Hematopoietic multipotent progenitor cell treated with erythropoietin and hydrocortisone succinate and interleukin-3 and kit ligand, for 15 days (in vitro differentiated cells): ENCODE data around the gene MAOB.
"Not testable (repeated sequence)": the region's sequence is repeated elsewhere in the genome, so short reads cannot be mapped to it uniquely, and the experiment has no call there.

ENCODE experiments used
- DNase-seq: peaks from one replicate; pipeline ENCODE4 v3.0.0-alpha.2; 2015; ENCODE audit warnings: low spot score

Gene MAOB

GRCh38 chrX:43882294-43882681 lies at the start of gene MAOB:
MAOB (minus strand) TSS chrX:43882450; CDS start chrX:43882299, 151 bp downstream.
- DNase-seq: no peak

GRCh38 chrX:43922032-43922431 lies 39.8 kb upstream of the MAOB start:
- DNase-seq: not testable (repeated sequence)

- DNase-seq: not testable (repeated sequence)
Observed at GRCh38 chrX:43910772-43911171, 28.5 kb upstream of the MAOB start.

GRCh38 chrX:43910012-43910411 lies 27.8 kb upstream of the MAOB start:
- no peak for DNase-seq

- DNase-seq: no peak
Observed at GRCh38 chrX:43909141-43909540, 26.9 kb upstream of the MAOB start.

- no peak for DNase-seq
Observed at GRCh38 chrX:43899878-43900815, 17.9 kb upstream of the MAOB start.

- DNase-seq: no peak
Observed at GRCh38 chrX:43898406-43899035, 16.3 kb upstream of the MAOB start.

- no peak for DNase-seq
Observed at GRCh38 chrX:43897290-43897689, 15.0 kb upstream of the MAOB start.

GRCh38 chrX:43892336-43892870 lies 10.2 kb upstream of the MAOB start:
- DNase-seq: no peak

GRCh38 chrX:43885617-43886016 lies 3.4 kb upstream of the MAOB start:
- no peak for DNase-seq

- DNase-seq: no peak
Observed at GRCh38 chrX:43881410-43882293, 598 bp downstream of the MAOB start.

- no peak for DNase-seq
Observed at GRCh38 chrX:43880425-43880824, 1.8 kb downstream of the MAOB start.

- DNase-seq: no peak
Observed at GRCh38 chrX:43878906-43879526, 3.2 kb downstream of the MAOB start.

GRCh38 chrX:43876680-43877079 lies 5.6 kb downstream of the MAOB start:
- DNase-seq: no peak

- no peak for DNase-seq
Observed at GRCh38 chrX:43870758-43871419, 11.4 kb downstream of the MAOB start.

GRCh38 chrX:43870011-43870410 lies 12.2 kb downstream of the MAOB start:
- DNase-seq: no peak

GRCh38 chrX:43868791-43869190 lies 13.5 kb downstream of the MAOB start:
- DNase-seq: no peak

GRCh38 chrX:43866423-43866822 lies 15.8 kb downstream of the MAOB start:
- no peak for DNase-seq

GRCh38 chrX:43865791-43866190 lies 16.5 kb downstream of the MAOB start:
- no peak for DNase-seq

GRCh38 chrX:43862434-43862833 lies 19.8 kb downstream of the MAOB start:
- DNase-seq: no peak

- DNase-seq: no peak
Observed at GRCh38 chrX:43861750-43862149, 20.5 kb downstream of the MAOB start.
